AG10803 (cell line): ENCODE results near the gene CLEC16A.
A peak's percentile ranks its signal among the peaks of the same experiment; 100 is the strongest.

Experiments used
- DNase-seq: peaks from one replicate; pipeline ENCODE4 v3.0.0; 2010; ENCODE audit warnings: low read depth
- H3K4me3 ChIP-seq: 2 replicates; pipeline ENCODE4 v1.5.1; 2011; ENCODE audit warnings: mild to moderate bottlenecking, low read length, control low read depth
- TF ChIP-seq, protein P1 (sequence below): conservative IDR thresholded peaks from 2 replicates; pipeline ENCODE4 v1.5.1; 2011; ENCODE audit warnings: mild to moderate bottlenecking, low read length, control low read depth, inconsistent platforms

The CLEC16A gene

DNA sequence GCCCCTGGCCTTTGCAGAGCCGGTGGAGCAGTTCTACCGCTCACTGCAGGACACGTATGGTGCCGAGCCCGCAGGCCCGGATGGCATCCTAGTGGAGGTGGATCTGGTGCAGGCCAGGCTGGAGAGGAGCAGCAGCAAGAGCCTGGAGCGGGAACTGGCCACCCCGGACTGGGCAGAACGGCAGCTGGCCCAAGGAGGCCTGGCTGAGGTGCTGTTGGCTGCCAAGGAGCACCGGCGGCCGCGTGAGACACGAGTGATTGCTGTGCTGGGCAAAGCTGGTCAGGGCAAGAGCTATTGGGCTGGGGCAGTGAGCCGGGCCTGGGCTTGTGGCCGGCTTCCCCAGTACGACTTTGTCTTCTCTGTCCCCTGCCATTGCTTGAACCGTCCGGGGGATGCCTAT, 37.9 kb upstream of the CLEC16A start:
- DNase-seq: no peak
- H3K4me3 ChIP-seq: no peak overlapping the region
- TF ChIP-seq, protein P1, sequence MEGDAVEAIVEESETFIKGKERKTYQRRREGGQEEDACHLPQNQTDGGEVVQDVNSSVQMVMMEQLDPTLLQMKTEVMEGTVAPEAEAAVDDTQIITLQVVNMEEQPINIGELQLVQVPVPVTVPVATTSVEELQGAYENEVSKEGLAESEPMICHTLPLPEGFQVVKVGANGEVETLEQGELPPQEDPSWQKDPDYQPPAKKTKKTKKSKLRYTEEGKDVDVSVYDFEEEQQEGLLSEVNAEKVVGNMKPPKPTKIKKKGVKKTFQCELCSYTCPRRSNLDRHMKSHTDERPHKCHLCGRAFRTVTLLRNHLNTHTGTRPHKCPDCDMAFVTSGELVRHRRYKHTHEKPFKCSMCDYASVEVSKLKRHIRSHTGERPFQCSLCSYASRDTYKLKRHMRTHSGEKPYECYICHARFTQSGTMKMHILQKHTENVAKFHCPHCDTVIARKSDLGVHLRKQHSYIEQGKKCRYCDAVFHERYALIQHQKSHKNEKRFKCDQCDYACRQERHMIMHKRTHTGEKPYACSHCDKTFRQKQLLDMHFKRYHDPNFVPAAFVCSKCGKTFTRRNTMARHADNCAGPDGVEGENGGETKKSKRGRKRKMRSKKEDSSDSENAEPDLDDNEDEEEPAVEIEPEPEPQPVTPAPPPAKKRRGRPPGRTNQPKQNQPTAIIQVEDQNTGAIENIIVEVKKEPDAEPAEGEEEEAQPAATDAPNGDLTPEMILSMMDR: no peak

DNA sequence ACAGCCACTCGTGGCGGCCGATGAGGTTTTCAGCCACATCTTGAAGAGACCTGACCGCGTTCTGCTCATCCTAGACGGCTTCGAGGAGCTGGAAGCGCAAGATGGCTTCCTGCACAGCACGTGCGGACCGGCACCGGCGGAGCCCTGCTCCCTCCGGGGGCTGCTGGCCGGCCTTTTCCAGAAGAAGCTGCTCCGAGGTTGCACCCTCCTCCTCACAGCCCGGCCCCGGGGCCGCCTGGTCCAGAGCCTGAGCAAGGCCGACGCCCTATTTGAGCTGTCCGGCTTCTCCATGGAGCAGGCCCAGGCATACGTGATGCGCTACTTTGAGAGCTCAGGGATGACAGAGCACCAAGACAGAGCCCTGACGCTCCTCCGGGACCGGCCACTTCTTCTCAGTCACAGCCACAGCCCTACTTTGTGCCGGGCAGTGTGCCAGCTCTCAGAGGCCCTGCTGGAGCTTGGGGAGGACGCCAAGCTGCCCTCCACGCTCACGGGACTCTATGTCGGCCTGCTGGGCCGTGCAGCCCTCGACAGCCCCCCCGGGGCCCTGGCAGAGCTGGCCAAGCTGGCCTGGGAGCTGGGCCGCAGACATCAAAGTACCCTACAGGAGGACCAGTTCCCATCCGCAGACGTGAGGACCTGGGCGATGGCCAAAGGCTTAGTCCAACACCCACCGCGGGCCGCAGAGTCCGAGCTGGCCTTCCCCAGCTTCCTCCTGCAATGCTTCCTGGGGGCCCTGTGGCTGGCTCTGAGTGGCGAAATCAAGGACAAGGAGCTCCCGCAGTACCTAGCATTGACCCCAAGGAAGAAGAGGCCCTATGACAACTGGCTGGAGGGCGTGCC, 37.2 kb upstream of the CLEC16A start:
- H3K4me3 ChIP-seq: no peak overlapping the region
- TF ChIP-seq, protein P1: no peak
- no peak for DNase-seq

DNA sequence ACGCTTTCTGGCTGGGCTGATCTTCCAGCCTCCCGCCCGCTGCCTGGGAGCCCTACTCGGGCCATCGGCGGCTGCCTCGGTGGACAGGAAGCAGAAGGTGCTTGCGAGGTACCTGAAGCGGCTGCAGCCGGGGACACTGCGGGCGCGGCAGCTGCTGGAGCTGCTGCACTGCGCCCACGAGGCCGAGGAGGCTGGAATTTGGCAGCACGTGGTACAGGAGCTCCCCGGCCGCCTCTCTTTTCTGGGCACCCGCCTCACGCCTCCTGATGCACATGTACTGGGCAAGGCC, 36.7 kb upstream of the CLEC16A start:
- TF ChIP-seq, protein P1: no peak
- no peak overlapping the region for H3K4me3 ChIP-seq
- no peak for DNase-seq

- TF ChIP-seq, protein P1: no peak
- H3K4me3 ChIP-seq: no peak overlapping the region
- no peak for DNase-seq
These were observed 33.1 kb upstream of the CLEC16A start for GRCh38 chr16:10911267-10911666.

GRCh38 chr16:10916534-10916933, 27.8 kb upstream of the CLEC16A start:
- no peak overlapping the region for H3K4me3 ChIP-seq

GRCh38 chr16:10918294-10919002, 25.9 kb upstream of the CLEC16A start:
- H3K4me3 ChIP-seq: peak overlapping the region; percentile 31
- TF ChIP-seq, protein P1: peak; percentile 100
- peak; percentile 92 for DNase-seq

More at GRCh38 chr16:10916534-10916933, 27.8 kb upstream of the CLEC16A start:
- DNase-seq: no peak
- TF ChIP-seq, protein P1: no peak

DNA sequence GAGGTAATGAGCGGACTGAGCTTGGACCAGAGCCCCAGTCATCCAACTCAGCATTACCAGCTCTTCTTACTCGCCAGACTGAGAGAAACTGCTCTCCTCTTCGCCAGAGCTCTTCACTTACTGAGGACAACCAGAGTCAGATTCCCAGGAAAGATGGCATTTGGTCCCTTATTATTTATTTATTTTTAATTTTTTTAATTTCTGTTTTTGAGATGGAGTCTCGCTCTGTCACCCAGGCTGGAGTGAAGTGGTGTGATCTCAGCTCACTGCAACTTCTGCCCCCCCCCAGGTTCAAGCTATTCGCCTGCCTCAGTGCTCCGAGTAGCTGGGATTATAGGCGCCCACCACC, 25.4 kb upstream of the CLEC16A start:
- DNase-seq: no peak
- TF ChIP-seq, protein P1: no peak
- H3K4me3 ChIP-seq: no peak overlapping the region
